Esophagus squamous epithelium (tissue), 4 donors: ENCODE measurements around the gene LAMC3.
"Not testable (repeated sequence)": the region's sequence is repeated elsewhere in the genome, so short reads cannot be mapped to it uniquely, and the experiment has no call there.

Source experiments
- POLR2A ChIP-seq, 4 donors: fragments of 450-650 bp; IDR thresholded peaks; one replicate each; pipeline ENCODE4 v1.6.1; 2017; ENCODE audit warnings: antibody characterized with exemption in 4 of 4, mild to moderate bottlenecking in 4 of 4, moderate library complexity in 3 of 4
- TF ChIP-seq, protein P1 (sequence below), 6 experiments: fragments of 450-650 bp in 4 of 6; fragments of 200-600 bp in 2 of 6; sonication (generic) in 2 of 6; IDR thresholded peaks; one replicate each; pipeline ENCODE4 v1.5.1; 2016 to 2019; ENCODE audit warnings: antibody characterized with exemption in 6 of 6, mild to moderate bottlenecking in 4 of 6, moderate library complexity in 4 of 6

DNA sequence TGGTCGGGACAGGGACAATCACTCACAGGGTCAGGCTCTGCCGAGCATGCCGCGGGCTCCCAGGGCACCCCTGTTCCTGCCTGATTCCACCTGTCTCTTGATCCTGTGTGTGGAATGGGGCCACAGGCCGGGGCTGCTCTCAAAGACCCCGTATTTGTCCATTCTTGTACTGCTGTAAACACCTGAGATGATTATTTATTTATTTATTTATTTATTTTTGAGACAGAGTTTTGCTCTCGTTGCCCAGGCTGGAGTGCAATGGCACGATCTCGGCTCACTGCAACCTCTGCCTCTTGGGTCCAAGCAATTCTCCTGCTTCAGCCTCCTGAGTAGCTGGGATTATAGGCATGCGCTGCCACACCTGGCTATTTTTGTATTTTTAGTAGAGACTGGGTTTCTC, 25.8 kb downstream of the LAMC3 start:
- TF ChIP-seq, protein P1, sequence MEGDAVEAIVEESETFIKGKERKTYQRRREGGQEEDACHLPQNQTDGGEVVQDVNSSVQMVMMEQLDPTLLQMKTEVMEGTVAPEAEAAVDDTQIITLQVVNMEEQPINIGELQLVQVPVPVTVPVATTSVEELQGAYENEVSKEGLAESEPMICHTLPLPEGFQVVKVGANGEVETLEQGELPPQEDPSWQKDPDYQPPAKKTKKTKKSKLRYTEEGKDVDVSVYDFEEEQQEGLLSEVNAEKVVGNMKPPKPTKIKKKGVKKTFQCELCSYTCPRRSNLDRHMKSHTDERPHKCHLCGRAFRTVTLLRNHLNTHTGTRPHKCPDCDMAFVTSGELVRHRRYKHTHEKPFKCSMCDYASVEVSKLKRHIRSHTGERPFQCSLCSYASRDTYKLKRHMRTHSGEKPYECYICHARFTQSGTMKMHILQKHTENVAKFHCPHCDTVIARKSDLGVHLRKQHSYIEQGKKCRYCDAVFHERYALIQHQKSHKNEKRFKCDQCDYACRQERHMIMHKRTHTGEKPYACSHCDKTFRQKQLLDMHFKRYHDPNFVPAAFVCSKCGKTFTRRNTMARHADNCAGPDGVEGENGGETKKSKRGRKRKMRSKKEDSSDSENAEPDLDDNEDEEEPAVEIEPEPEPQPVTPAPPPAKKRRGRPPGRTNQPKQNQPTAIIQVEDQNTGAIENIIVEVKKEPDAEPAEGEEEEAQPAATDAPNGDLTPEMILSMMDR (IDR thresholded peaks at IDR 0.05) = not testable (repeated sequence)
- not testable (repeated sequence) for TF ChIP-seq POLR2A (IDR thresholded peaks at IDR 0.05)
